Measurements from ENCODE around the gene SLK.

DNA sequence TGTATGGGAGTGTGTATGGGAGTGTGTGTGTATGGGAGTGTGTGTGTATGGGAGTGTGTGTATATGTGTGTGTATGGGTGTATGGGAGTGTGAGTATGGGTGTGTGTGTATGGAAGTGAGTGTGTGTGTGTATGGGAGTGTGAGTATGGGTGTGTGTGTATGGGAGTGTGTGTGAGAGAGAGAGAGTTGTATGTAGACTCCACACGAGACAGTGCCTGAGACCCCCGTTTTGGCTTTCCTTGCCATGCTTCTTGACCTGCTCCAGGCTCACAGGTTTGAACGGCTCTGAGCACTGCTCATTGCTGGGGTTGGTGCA lies 69.1 kb downstream of the SLK start:
- no peak for TF ChIP-seq POLR2A (IDR thresholded peaks at IDR 0.05)
- TF ChIP-seq, protein P1, sequence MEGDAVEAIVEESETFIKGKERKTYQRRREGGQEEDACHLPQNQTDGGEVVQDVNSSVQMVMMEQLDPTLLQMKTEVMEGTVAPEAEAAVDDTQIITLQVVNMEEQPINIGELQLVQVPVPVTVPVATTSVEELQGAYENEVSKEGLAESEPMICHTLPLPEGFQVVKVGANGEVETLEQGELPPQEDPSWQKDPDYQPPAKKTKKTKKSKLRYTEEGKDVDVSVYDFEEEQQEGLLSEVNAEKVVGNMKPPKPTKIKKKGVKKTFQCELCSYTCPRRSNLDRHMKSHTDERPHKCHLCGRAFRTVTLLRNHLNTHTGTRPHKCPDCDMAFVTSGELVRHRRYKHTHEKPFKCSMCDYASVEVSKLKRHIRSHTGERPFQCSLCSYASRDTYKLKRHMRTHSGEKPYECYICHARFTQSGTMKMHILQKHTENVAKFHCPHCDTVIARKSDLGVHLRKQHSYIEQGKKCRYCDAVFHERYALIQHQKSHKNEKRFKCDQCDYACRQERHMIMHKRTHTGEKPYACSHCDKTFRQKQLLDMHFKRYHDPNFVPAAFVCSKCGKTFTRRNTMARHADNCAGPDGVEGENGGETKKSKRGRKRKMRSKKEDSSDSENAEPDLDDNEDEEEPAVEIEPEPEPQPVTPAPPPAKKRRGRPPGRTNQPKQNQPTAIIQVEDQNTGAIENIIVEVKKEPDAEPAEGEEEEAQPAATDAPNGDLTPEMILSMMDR (IDR thresholded peaks at IDR 0.05), result no peak
